ENCODE measurements around the gene GGCX. TPM values are rescaled to one million over a fixed set of nuclear protein-coding genes. Genes with fewer than 3 reads are reported as not detected.

Gene GGCX
- total RNA-seq, 2 donors from 2014 or later: 17.8 to 52.7 TPM

GRCh38 chr2:85579266-85579935 lies 18.1 kb upstream of the GGCX start:
- 40% methylated on average over 6 of the region's 6 CpGs for WGBS
- H3K27ac ChIP-seq: peak overlapping the region; percentile 78 to 92
- H3K4me1 ChIP-seq (replicated peaks): peaks cover 18% of the 10 kb centered on the region
- DNase-seq (ENCODE audit: low spot score): no peak
- H3K27me3 ChIP-seq (replicated peaks; ENCODE audit: insufficient read depth): no peaks in the 10 kb centered on the region
- no peaks in the 10 kb centered on the region for H3K9me3 ChIP-seq
- no peak for TF ChIP-seq POLR2A (IDR thresholded peaks at IDR 0.05)
- no peak for TF ChIP-seq POLR2AphosphoS5 (IDR thresholded peaks at IDR 0.05)
- TF ChIP-seq, protein P1, sequence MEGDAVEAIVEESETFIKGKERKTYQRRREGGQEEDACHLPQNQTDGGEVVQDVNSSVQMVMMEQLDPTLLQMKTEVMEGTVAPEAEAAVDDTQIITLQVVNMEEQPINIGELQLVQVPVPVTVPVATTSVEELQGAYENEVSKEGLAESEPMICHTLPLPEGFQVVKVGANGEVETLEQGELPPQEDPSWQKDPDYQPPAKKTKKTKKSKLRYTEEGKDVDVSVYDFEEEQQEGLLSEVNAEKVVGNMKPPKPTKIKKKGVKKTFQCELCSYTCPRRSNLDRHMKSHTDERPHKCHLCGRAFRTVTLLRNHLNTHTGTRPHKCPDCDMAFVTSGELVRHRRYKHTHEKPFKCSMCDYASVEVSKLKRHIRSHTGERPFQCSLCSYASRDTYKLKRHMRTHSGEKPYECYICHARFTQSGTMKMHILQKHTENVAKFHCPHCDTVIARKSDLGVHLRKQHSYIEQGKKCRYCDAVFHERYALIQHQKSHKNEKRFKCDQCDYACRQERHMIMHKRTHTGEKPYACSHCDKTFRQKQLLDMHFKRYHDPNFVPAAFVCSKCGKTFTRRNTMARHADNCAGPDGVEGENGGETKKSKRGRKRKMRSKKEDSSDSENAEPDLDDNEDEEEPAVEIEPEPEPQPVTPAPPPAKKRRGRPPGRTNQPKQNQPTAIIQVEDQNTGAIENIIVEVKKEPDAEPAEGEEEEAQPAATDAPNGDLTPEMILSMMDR (IDR thresholded peaks at IDR 0.05): no peak
- H3K36me3 ChIP-seq: no peaks in the 10 kb centered on the region
- peak overlapping the region; percentile 36 to 38 for H3K4me3 ChIP-seq
- intact Hi-C loops (cut with DNase I): no loop called here

DNA sequence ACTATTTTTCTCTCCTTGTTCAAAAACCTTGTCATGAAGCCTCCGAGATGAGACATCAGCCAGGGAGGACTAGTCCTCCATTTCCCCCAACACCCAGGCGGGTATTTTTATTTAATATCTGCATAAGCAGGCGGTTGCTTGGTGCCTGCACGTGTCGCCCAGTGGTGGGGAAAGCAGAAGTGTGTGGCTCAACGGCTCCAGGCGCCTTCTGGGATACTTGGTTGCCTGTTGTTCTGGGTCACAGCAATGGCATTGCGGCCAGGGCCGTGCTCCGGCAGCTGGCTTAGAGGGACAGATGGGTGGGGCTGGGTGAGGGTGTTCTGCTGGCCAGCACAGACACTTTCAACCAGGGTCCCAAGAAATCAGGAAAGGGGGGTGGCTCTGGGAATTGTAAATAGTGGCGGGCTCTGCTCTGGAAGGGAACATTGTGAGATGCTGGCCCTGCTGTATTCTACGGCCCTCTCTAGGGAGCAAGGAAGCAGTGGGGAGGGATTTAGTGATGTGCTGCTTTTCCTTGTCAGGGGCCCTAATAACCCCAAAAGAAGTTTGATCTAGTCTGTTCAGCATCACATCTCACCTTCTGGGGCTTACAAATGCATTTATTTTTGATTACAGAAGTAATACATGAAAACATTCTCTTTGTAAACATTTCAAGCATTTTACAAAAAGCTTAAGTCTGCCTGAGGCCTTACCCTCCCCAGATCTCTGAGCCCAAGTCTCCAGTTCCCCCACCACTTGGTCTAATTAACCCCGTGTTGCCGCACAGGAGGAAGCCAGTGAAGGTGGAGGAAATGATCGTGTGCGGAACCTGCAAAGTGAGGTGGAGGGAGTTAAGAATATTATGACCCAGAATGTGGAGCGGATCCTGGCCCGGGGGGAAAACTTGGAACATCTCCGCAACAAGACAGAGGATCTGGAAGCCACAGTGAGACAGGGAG lies 17.2 kb upstream of the GGCX start:
- no peak for DNase-seq (ENCODE audit: low spot score)

GRCh38 chr2:85577386-85578242 lies 16.3 kb upstream of the GGCX start, which contains the start of gene VAMP8:
VAMP8 (plus strand) TSS chr2:85577586; CDS start chr2:85577647, 61 bp downstream.
- DNase-seq (ENCODE audit: low spot score): peak; percentile 94
- 20% methylated on average over 19 of the region's 19 CpGs for WGBS
- H3K4me3 ChIP-seq: peak within 1 kb of the TSS; percentile 36 to 38

More for the DNA sequence above, 17.2 kb upstream of the GGCX start:
- peak overlapping the region; percentile 36 to 38 for H3K4me3 ChIP-seq
- no peaks in the 10 kb centered on the region for H3K36me3 ChIP-seq
- H3K9me3 ChIP-seq: no peaks in the 10 kb centered on the region
- WGBS: 27% methylated on average over 19 of the region's 19 CpGs
- no peaks in the 10 kb centered on the region for H3K27me3 ChIP-seq (replicated peaks; ENCODE audit: insufficient read depth)
- H3K4me1 ChIP-seq (replicated peaks): peaks cover 11% of the 10 kb centered on the region
- H3K27ac ChIP-seq: peak overlapping the region; percentile 78 to 92
- TF ChIP-seq POLR2AphosphoS5 (IDR thresholded peaks at IDR 0.05): no peak
- intact Hi-C loops (cut with DNase I): no loop called here

GRCh38 chr2:85577063-85577385 lies 15.7 kb upstream of the GGCX start:
- Histone ChIP-seq H3K27ac (peak overlapping the region; percentile 78 to 92), H3K36me3 (no peaks in the 10 kb centered on the region), H3K27me3 (replicated peaks; ENCODE audit: insufficient read depth) (no peaks in the 10 kb centered on the region), H3K4me1 (replicated peaks) (peaks cover 11% of the 10 kb centered on the region), H3K9me3 (no peaks in the 10 kb centered on the region), H3K4me3 (peak overlapping the region in 1 of 2 donors; percentile 36)
- TF ChIP-seq, protein P1 (IDR thresholded peaks at IDR 0.05): no peak
- TF ChIP-seq POLR2A (IDR thresholded peaks at IDR 0.05): no peak
- TF ChIP-seq POLR2AphosphoS5 (IDR thresholded peaks at IDR 0.05): no peak
- DNase-seq (ENCODE audit: low spot score): no peak
- 27% methylated on average over 3 of the region's 3 CpGs for WGBS
- intact Hi-C loops (cut with DNase I): no loop called here

More at GRCh38 chr2:85577386-85578242, 16.3 kb upstream of the GGCX start, which contains the start of gene VAMP8:
- H3K27ac ChIP-seq: peak within 1 kb of the TSS; percentile 78 to 92
- no peaks in the 10 kb centered on the region for H3K36me3 ChIP-seq
- intact Hi-C loops (cut with DNase I): no loop called here
- no peaks in the 10 kb centered on the region for H3K9me3 ChIP-seq
- peaks cover 11% of the 10 kb centered on the region for H3K4me1 ChIP-seq (replicated peaks)
- TF ChIP-seq, protein P1 (IDR thresholded peaks at IDR 0.05): no peak
- TF ChIP-seq POLR2AphosphoS5 (IDR thresholded peaks at IDR 0.05) (peak; percentile 68), POLR2A (IDR thresholded peaks at IDR 0.05) (peak; percentile 71)
- no peaks in the 10 kb centered on the region for H3K27me3 ChIP-seq (replicated peaks; ENCODE audit: insufficient read depth)

Data from prostate gland (tissue), 2 donors.